Naive thymus-derived CD4-positive, alpha-beta T cell (primary cell): Measurements from ENCODE around the gene MLH3. TPM values are rescaled to one million over a fixed set of nuclear protein-coding genes. Genes with fewer than 3 reads are reported as not detected.
"Not testable (repeated sequence)": the region's sequence is repeated elsewhere in the genome, so short reads cannot be mapped to it uniquely, and the experiment has no call there.

Experiments used
- ATAC-seq: fragments of 150-1000 bp; cut with Tn5 transposase; 2 replicates; pipeline ENCODE4 v1.10.0; 2021; ENCODE audit warnings: mild to moderate bottlenecking, moderate library complexity
- CTCF ChIA-PET: fragments of 350-600 bp; sonication (Branson Sonifier 250); formaldehyde crosslinking; loops from one replicate; lab custom pipeline; 2021; ENCODE audit warnings: antibody characterized with exemption; lab: Charles Lee
- POLR2A ChIA-PET: fragments of 350-600 bp; sonication (Branson Sonifier 250); formaldehyde crosslinking; loops from one replicate; lab custom pipeline; 2021; ENCODE audit warnings: antibody characterized with exemption, inconsistent platforms; lab: Charles Lee
- DNase-seq, 9 donors: peaks; one replicate each; pipeline versions ENCODE4 v3.0.0 to v3.0.0-alpha.2; 2020 to 2022; ENCODE audit warnings: mixed read lengths in 1 of 9
- H3K27ac ChIP-seq: one replicate; pipeline ENCODE4 v1.7.0; 2013; ENCODE audit warnings: mild to moderate bottlenecking, low read depth, low read length, moderate library complexity
- H3K27me3 ChIP-seq, 2 donors: one replicate each; pipeline ENCODE4 v1.7.0; 2013; ENCODE audit warnings: low read length in 2 of 2, mild to moderate bottlenecking in 2 of 2, moderate library complexity in 2 of 2; ENCODE audit not compliant: control insufficient read depth in 2 of 2, insufficient read depth in 2 of 2
- H3K36me3 ChIP-seq, 3 experiments: 1 replicate in 2 of 3; 2 replicates in 1 of 3; pipeline ENCODE4 v1.7.0; 2013; ENCODE audit warnings: low read length in 3 of 3, mild to moderate bottlenecking in 3 of 3, moderate library complexity in 1 of 3; ENCODE audit not compliant: insufficient read depth in 3 of 3, control insufficient read depth in 2 of 3
- H3K4me1 ChIP-seq, 2 donors: one replicate each; pipeline ENCODE4 v1.7.0; 2013; ENCODE audit warnings: low read length in 2 of 2, mild to moderate bottlenecking in 2 of 2, moderate library complexity in 1 of 2; ENCODE audit not compliant: control insufficient read depth in 2 of 2, insufficient read depth in 2 of 2
- H3K4me3 ChIP-seq: 2 replicates; pipeline ENCODE4 v1.7.0; 2013; ENCODE audit warnings: mild to moderate bottlenecking, low read length
- H3K9me3 ChIP-seq, 3 experiments: 1 replicate in 2 of 3; 2 replicates in 1 of 3; pipeline ENCODE4 v1.7.0; 2013; ENCODE audit warnings: low read length in 3 of 3; ENCODE audit not compliant: control insufficient read depth in 2 of 3
- H3K27ac Mint-ChIP-seq, 9 donors: one replicate each; pipeline ENCODE4 v1.8.0; 2020 to 2022; ENCODE audit warnings: mixed read lengths in 9 of 9, mild to moderate bottlenecking in 8 of 9, moderate library complexity in 5 of 9, inconsistent platforms in 2 of 9
- H3K27me3 Mint-ChIP-seq, 5 donors: one replicate each; pipeline ENCODE4 v1.8.0; 2021 to 2022; ENCODE audit warnings: mixed read lengths in 5 of 5, mild to moderate bottlenecking in 1 of 5
- H3K36me3 Mint-ChIP-seq, 5 donors: one replicate each; pipeline ENCODE4 v1.8.0; 2020 to 2022; ENCODE audit warnings: mixed read lengths in 5 of 5, mild to moderate bottlenecking in 3 of 5, inconsistent platforms in 1 of 5
- H3K4me1 Mint-ChIP-seq, 7 donors: one replicate each; pipeline ENCODE4 v1.8.0; 2020 to 2022; ENCODE audit warnings: mixed read lengths in 7 of 7, mild to moderate bottlenecking in 3 of 7, inconsistent platforms in 1 of 7
- H3K4me3 Mint-ChIP-seq, 10 donors: one replicate each; pipeline ENCODE4 v1.8.0; 2020 to 2022; ENCODE audit warnings: mild to moderate bottlenecking in 10 of 10, mixed read lengths in 10 of 10, moderate library complexity in 6 of 10, inconsistent platforms in 2 of 10
- H3K9me3 Mint-ChIP-seq, 11 donors: one replicate each; pipeline ENCODE4 v1.8.0; 2020 to 2022; ENCODE audit warnings: mixed read lengths in 11 of 11, mild to moderate bottlenecking in 4 of 11, inconsistent platforms in 1 of 11, moderate library complexity in 1 of 11
- intact Hi-C, 2 donors: fragments of 100-400 bp; cut with micrococcal nuclease; formaldehyde crosslinking; loops; one replicate each; pipeline ENCODE4 v1.15.1; 2023
- polyA plus RNA-seq, 2 donors: library from polyadenylated mRNA; unstranded; fragments of 300-500 nt; fragmentation: Illumina TruSeq; gene quantifications; one replicate each; pipeline ENCODE4 v1.2.3, GENCODE V29; 2021
- total RNA-seq, 6 experiments: library from RNA in 5 of 6; stranded (reverse) in 5 of 6; gene quantifications; 1 replicate in 5 of 6; 2 replicates in 1 of 6; pipeline ENCODE4 v1.2.3 and lab custom pipeline; 2021 to 2026

The MLH3 gene
- total and polyA plus RNA-seq, 7 experiments from 2014 or later: 11.4 to 26.7 (median 20.4) TPM

- DNase-seq (peak; percentile 11 to 82 (median 34)), ATAC-seq (peak; percentile 85)
- no peaks in the 10 kb centered on the region for H3K27me3 ChIP-seq
- intact Hi-C loops: loop anchor here in 1 of 2 donors (2.0 to 5.0 kb wide), 2 partner anchors 18 to 122 kb away; partner anchors contain the start of gene MLH3
- H3K4me3 ChIP-seq: peak within 1 kb of the TSS; percentile 69
- ChIA-PET CTCF (no interaction called here), POLR2A (no interaction called here)
- Mint-ChIP-seq H3K27ac (peak within 1 kb of the TSS in 2 of 9 donors; percentile 15 to 81), H3K4me3 (peak within 1 kb of the TSS in 6 of 10 donors; percentile 36 to 82 (median 68)), H3K9me3 (no peaks in the 10 kb centered on the region), H3K36me3 (no peaks in the 10 kb centered on the region), H3K27me3 (peaks cover 0 to 3% (median 0%) of the 10 kb centered on the region in 5 donors), H3K4me1 (peaks cover 2 to 15% (median 6%) of the 10 kb centered on the region in 7 donors)
- H3K27ac ChIP-seq: peak within 1 kb of the TSS; percentile 46
- H3K4me1 ChIP-seq: peaks cover 7 to 8% of the 10 kb centered on the region in 2 donors
- no peaks in the 10 kb centered on the region for H3K9me3 ChIP-seq
- no peaks in the 10 kb centered on the region for H3K36me3 ChIP-seq
Observed at GRCh38 chr14:75069121-75069810, 18.0 kb upstream of the MLH3 start, which contains the start of gene ZC2HC1C. ZC2HC1C (plus strand) TSS chr14:75069641; CDS start chr14:75070574, 933 bp downstream.

- Histone ChIP-seq H3K4me3 (peak overlapping the region; percentile 69), H3K27me3 (no peaks in the 10 kb centered on the region)
Observed at GRCh38 chr14:75068294-75069120, 17.2 kb upstream of the MLH3 start.

GRCh38 chr14:75067765-75068164 is 16.5 kb upstream of the MLH3 start:
- not testable (repeated sequence) for H3K36me3 Mint-ChIP-seq, H3K9me3 ChIP-seq, H3K27ac Mint-ChIP-seq, H3K4me3 Mint-ChIP-seq, H3K27me3 ChIP-seq, H3K36me3 ChIP-seq, ATAC-seq, H3K4me3 ChIP-seq, H3K9me3 Mint-ChIP-seq, DNase-seq, H3K27ac ChIP-seq, H3K27me3 Mint-ChIP-seq
- intact Hi-C loops: loop anchor here in 1 of 2 donors (2.0 to 5.0 kb wide), 2 partner anchors 17 to 120 kb away; partner anchors contain the start of gene MLH3
- ChIA-PET POLR2A (interaction anchor here (0.7 kb wide), 1 partner anchor 11 kb away, joined by 3 read pairs; no protein-coding TSS in a partner anchor), CTCF (interaction anchor here (0.6 kb wide), 1 partner anchor 187 kb away, joined by 3 read pairs; no protein-coding TSS in a partner anchor)
- H3K4me1 ChIP-seq: peaks cover 10 to 16% of the 10 kb centered on the region in 2 donors
- H3K4me1 Mint-ChIP-seq: peaks cover 16 to 26% (median 20%) of the 10 kb centered on the region in 7 donors

More at GRCh38 chr14:75068294-75069120, 17.2 kb upstream of the MLH3 start:
- Histone ChIP-seq H3K9me3 (no peaks in the 10 kb centered on the region), H3K4me1 (peaks cover 7 to 8% of the 10 kb centered on the region in 2 donors), H3K36me3 (peaks cover 0 to 4% (median 0%) of the 10 kb centered on the region in 3 experiments), H3K27ac (peak overlapping the region; percentile 46)
- Mint-ChIP-seq H3K4me1 (peaks cover 9 to 19% (median 12%) of the 10 kb centered on the region in 7 donors), H3K9me3 (no peaks in the 10 kb centered on the region), H3K4me3 (peak overlapping the region in 1 of 10 donors; percentile 67), H3K36me3 (no peaks in the 10 kb centered on the region), H3K27me3 (peaks cover 0 to 3% (median 0%) of the 10 kb centered on the region in 5 donors), H3K27ac (peak overlapping the region in 1 of 9 donors; percentile 15)
- ATAC-seq: peak; percentile 6
- intact Hi-C loops: loop anchor here in 1 of 2 donors (2.0 to 5.0 kb wide), 2 partner anchors 18 to 121 kb away; partner anchors contain the start of gene MLH3
- no peak for DNase-seq
- ChIA-PET CTCF (interaction anchor here (0.6 kb wide), 1 partner anchor 188 kb away, joined by 3 read pairs; no protein-coding TSS in a partner anchor), POLR2A (interaction anchor here (0.7 kb wide), 1 partner anchor 12 kb away, joined by 3 read pairs; no protein-coding TSS in a partner anchor)

- no peak for ATAC-seq
Observed at GRCh38 chr14:75067212-75067611, 15.9 kb upstream of the MLH3 start.

GRCh38 chr14:75066691-75067090 is 15.4 kb upstream of the MLH3 start:
- no peaks in the 10 kb centered on the region for H3K36me3 Mint-ChIP-seq
- Histone ChIP-seq H3K9me3 (no peaks in the 10 kb centered on the region), H3K4me1 (peaks cover 14 to 17% of the 10 kb centered on the region in 2 donors), H3K27me3 (no peaks in the 10 kb centered on the region), H3K4me3 (no peak overlapping the region), H3K27ac (no peak overlapping the region), H3K36me3 (peaks cover 0 to 5% (median 0%) of the 10 kb centered on the region in 3 experiments)
- ChIA-PET CTCF (interaction anchor here (1.6 kb wide), 1 partner anchor 161 kb away, joined by 3 read pairs; no protein-coding TSS in a partner anchor), POLR2A (no interaction called here)
- H3K27me3 Mint-ChIP-seq: peaks cover 0 to 3% (median 0%) of the 10 kb centered on the region in 5 donors
- peaks cover 18 to 32% (median 23%) of the 10 kb centered on the region in 7 donors for H3K4me1 Mint-ChIP-seq
- DNase-seq (no peak), ATAC-seq (no peak)
- no peaks in the 10 kb centered on the region for H3K9me3 Mint-ChIP-seq
- H3K4me3 Mint-ChIP-seq: no peak overlapping the region
- H3K27ac Mint-ChIP-seq: no peak overlapping the region
- intact Hi-C loops: loop anchor here in 1 of 2 donors (5.0 kb wide), 1 partner anchor 119 kb away; no protein-coding TSS in a partner anchor

More at GRCh38 chr14:75067212-75067611, 15.9 kb upstream of the MLH3 start:
- H3K4me1 Mint-ChIP-seq: peaks cover 18 to 31% (median 23%) of the 10 kb centered on the region in 7 donors
- Histone ChIP-seq H3K36me3 (peaks cover 0 to 5% (median 0%) of the 10 kb centered on the region in 3 experiments), H3K4me1 (peaks cover 14 to 17% of the 10 kb centered on the region in 2 donors), H3K27me3 (no peaks in the 10 kb centered on the region), H3K27ac (no peak overlapping the region), H3K9me3 (no peaks in the 10 kb centered on the region), H3K4me3 (no peak overlapping the region)
- no peak for DNase-seq
- ChIA-PET CTCF (interaction anchor here (1.6 kb wide), 1 partner anchor 161 kb away, joined by 3 read pairs; no protein-coding TSS in a partner anchor), POLR2A (no interaction called here)
- no peak overlapping the region for H3K4me3 Mint-ChIP-seq
- no peaks in the 10 kb centered on the region for H3K9me3 Mint-ChIP-seq
- intact Hi-C loops: loop anchor here in 1 of 2 donors (5.0 kb wide), 1 partner anchor 120 kb away; no protein-coding TSS in a partner anchor
- no peak overlapping the region for H3K27ac Mint-ChIP-seq
- H3K36me3 Mint-ChIP-seq: no peaks in the 10 kb centered on the region
- peaks cover 0 to 3% (median 0%) of the 10 kb centered on the region in 5 donors for H3K27me3 Mint-ChIP-seq
